ENCODE data around the gene ST3GAL4. TPM values are rescaled to one million over a fixed set of nuclear protein-coding genes. Genes with fewer than 3 reads are reported as not detected.
A peak's percentile ranks its signal among the peaks of the same experiment; 100 is the strongest.

ST3GAL4 gene
- total and polyA plus RNA-seq, 4 donors = 23.6 to 38.3 (median 31.7) TPM

- Histone ChIP-seq H3K4me1 (ENCODE audit: control insufficient read depth in 5 of 5, insufficient read depth in 5 of 5, low read length in 5 of 5) (peaks cover 9 to 48% (median 28%) of the 10 kb centered on the region in 5 donors), H3K9ac (ENCODE audit: insufficient read depth in 1 of 2, low read length in 2 of 2) (no peak overlapping the region), H3K4me3 (no peak overlapping the region), H3K9me3 (ENCODE audit: control insufficient read depth in 4 of 4, insufficient read depth in 3 of 4, low read length in 3 of 4) (no peaks in the 10 kb centered on the region), H3K27me3 (ENCODE audit: control insufficient read depth in 3 of 3, insufficient read depth in 3 of 3, low read length in 2 of 3) (no peaks in the 10 kb centered on the region), H3K27ac (ENCODE audit: low read depth in 1 of 2, low read length in 1 of 2) (peak overlapping the region in 1 of 2 donors; percentile 15), H3K36me3 (ENCODE audit: control insufficient read depth in 4 of 4, insufficient read depth in 4 of 4, low read length in 4 of 4) (peaks cover 0 to 7% (median 0%) of the 10 kb centered on the region in 4 donors)
- DNase-seq = peak; percentile 52 to 80 (median 67)
- no peak for TF ChIP-seq CTCF (IDR thresholded peaks at IDR 0.05; ENCODE audit: control extremely low read depth, extremely low read depth)
- WGBS, 2 donors = 79 to 87% methylated on average over 13 of the region's 13 CpGs
- ATAC-seq (ENCODE audit: insufficient read depth, low FRiP score) = no peak
These were observed 65.8 kb downstream of the ST3GAL4 start for GRCh38 chr11:126421271-126421671.

- Histone ChIP-seq H3K9me3 (ENCODE audit: control insufficient read depth in 4 of 4, insufficient read depth in 3 of 4, low read length in 3 of 4) (no peaks in the 10 kb centered on the region), H3K4me1 (ENCODE audit: control insufficient read depth in 5 of 5, insufficient read depth in 5 of 5, low read length in 5 of 5) (peaks cover 4 to 36% (median 26%) of the 10 kb centered on the region in 5 donors), H3K9ac (ENCODE audit: insufficient read depth in 1 of 2, low read length in 2 of 2) (no peak overlapping the region), H3K27me3 (ENCODE audit: control insufficient read depth in 3 of 3, insufficient read depth in 3 of 3, low read length in 2 of 3) (no peaks in the 10 kb centered on the region), H3K4me3 (no peak overlapping the region), H3K36me3 (ENCODE audit: control insufficient read depth in 4 of 4, insufficient read depth in 4 of 4, low read length in 4 of 4) (peaks cover 0 to 8% (median 0%) of the 10 kb centered on the region in 4 donors), H3K27ac (ENCODE audit: low read depth in 1 of 2, low read length in 1 of 2) (no peak overlapping the region)
- no peak for TF ChIP-seq CTCF (IDR thresholded peaks at IDR 0.05; ENCODE audit: control extremely low read depth, extremely low read depth)
- ATAC-seq (ENCODE audit: insufficient read depth, low FRiP score) (no peak), DNase-seq (no peak)
- 93 to 98% methylated on average over 2 of the region's 2 CpGs for WGBS, 2 donors
These were observed 67.0 kb downstream of the ST3GAL4 start for GRCh38 chr11:126422446-126422845.

DNA sequence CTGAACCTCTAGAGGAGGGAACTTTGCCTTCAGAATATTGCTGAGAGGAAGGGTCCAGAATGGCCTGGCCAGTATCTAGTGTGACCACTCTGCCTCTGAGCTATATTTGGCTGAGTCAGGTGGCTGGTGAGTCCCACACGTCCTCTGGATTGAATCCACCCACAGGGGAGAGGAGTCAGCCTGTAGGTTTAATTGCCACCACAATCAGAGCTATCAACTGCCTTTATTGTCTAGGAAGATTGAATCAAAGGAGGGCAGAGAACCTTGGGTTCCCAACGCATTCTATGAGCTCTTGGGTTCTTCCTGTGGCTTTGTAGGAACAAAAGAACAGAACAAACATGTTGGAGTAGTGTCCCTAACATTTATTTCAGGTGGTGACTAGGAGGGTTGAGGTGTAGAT, 67.7 kb downstream of the ST3GAL4 start:
- 48 to 68% methylated on average over 2 of the region's 2 CpGs for WGBS, 2 donors
- no peaks in the 10 kb centered on the region for H3K9me3 ChIP-seq (ENCODE audit: control insufficient read depth in 4 of 4, insufficient read depth in 3 of 4, low read length in 3 of 4)
- no peak overlapping the region for H3K4me3 ChIP-seq
- H3K9ac ChIP-seq (ENCODE audit: insufficient read depth in 1 of 2, low read length in 2 of 2) = no peak overlapping the region
- no peak for ATAC-seq (ENCODE audit: insufficient read depth, low FRiP score)
- H3K27me3 ChIP-seq (ENCODE audit: control insufficient read depth in 3 of 3, insufficient read depth in 3 of 3, low read length in 2 of 3) = no peaks in the 10 kb centered on the region
- H3K4me1 ChIP-seq (ENCODE audit: control insufficient read depth in 5 of 5, insufficient read depth in 5 of 5, low read length in 5 of 5) = peaks cover 4 to 35% (median 26%) of the 10 kb centered on the region in 5 donors
- peak overlapping the region in 1 of 2 donors; percentile 18 for H3K27ac ChIP-seq (ENCODE audit: low read depth in 1 of 2, low read length in 1 of 2)
- H3K36me3 ChIP-seq (ENCODE audit: control insufficient read depth in 4 of 4, insufficient read depth in 4 of 4, low read length in 4 of 4) = peaks cover 0 to 8% (median 0%) of the 10 kb centered on the region in 4 donors
- TF ChIP-seq CTCF (IDR thresholded peaks at IDR 0.05; ENCODE audit: control extremely low read depth, extremely low read depth) = no peak
- no peak for DNase-seq

GRCh38 chr11:126423743-126424142, 68.3 kb downstream of the ST3GAL4 start:
- Histone ChIP-seq H3K9ac (ENCODE audit: insufficient read depth in 1 of 2, low read length in 2 of 2) (no peak overlapping the region), H3K36me3 (ENCODE audit: control insufficient read depth in 4 of 4, insufficient read depth in 4 of 4, low read length in 4 of 4) (peaks cover 0 to 8% (median 0%) of the 10 kb centered on the region in 4 donors), H3K9me3 (ENCODE audit: control insufficient read depth in 4 of 4, insufficient read depth in 3 of 4, low read length in 3 of 4) (no peaks in the 10 kb centered on the region), H3K4me3 (no peak overlapping the region), H3K27me3 (ENCODE audit: control insufficient read depth in 3 of 3, insufficient read depth in 3 of 3, low read length in 2 of 3) (no peaks in the 10 kb centered on the region), H3K27ac (ENCODE audit: low read depth in 1 of 2, low read length in 1 of 2) (no peak overlapping the region), H3K4me1 (ENCODE audit: control insufficient read depth in 5 of 5, insufficient read depth in 5 of 5, low read length in 5 of 5) (peaks cover 4 to 35% (median 22%) of the 10 kb centered on the region in 5 donors)
- 72 to 77% methylated on average over 11 of the region's 11 CpGs for WGBS, 2 donors
- TF ChIP-seq CTCF (IDR thresholded peaks at IDR 0.05; ENCODE audit: control extremely low read depth, extremely low read depth) = no peak
- no peak for DNase-seq
- no peak for ATAC-seq (ENCODE audit: insufficient read depth, low FRiP score)

Data from lung (tissue), 12 donors.